Measurements from ENCODE around the gene ANKRD39.
"Not testable (repeated sequence)": the region's sequence is repeated elsewhere in the genome, so short reads cannot be mapped to it uniquely, and the experiment has no call there.

Gene ANKRD39

DNA sequence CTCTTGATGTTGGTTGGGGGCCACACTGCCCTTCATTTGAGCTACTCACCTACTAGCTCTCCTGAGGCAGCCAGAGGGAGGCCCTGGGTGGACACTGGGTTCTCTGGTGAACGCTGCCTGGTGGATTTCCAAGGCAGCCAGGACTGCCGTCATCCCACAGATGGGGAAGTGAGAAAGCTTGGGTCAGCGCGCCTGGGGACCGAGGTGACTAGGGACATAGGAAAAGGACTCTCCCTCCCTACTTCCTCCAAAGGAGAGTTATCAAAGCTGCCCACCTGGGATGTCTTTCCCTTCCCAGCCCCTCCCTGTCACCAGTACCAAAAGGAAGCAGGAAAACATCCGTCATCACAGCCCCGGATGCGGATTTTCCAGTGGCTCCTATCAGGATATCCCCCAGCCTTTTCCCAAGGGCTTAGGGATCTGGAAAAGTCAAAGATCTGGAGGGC, 15.9 kb upstream of the ANKRD39 start:
- DNase-seq, result peak in 12 of 56 donors; percentile 14 to 61 (median 45)

- no peak for DNase-seq
Measured at GRCh38 chr2:96872591-96873349, 15.0 kb upstream of the ANKRD39 start.

DNA sequence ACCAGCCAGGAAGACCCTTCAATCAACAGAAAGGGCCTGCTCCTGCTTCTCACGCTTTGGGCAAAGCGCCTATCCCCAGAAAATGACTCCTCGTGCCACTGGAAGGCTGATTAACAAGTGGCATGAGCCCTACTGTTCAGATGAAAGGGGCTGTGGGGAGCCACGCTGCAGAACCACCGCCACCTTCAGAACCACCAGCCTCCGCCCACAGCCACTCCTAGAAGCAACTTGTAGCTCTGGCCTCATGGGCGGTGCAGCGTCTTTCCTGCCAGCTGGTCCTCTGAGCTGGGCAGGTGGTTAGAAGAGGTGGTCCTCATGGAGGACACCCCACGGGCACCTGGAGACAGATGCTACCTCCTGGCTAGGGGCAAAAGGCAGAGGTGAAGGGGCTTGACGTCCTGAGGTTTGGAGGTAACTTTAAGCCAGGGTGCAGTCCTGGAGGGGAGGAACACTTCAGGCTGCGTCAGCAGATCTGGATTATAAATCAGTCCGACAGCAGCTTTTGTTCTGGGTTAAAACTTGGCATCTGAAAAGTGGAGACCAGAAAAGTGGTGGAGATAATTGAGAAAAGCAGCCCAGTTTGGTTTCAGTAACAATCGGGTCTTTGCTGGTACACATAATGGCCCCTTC, 12.9 kb upstream of the ANKRD39 start:
- DNase-seq, result peak in 23 of 56 donors; percentile 30 to 81 (median 59)

GRCh38 chr2:96869822-96870625, 12.2 kb upstream of the ANKRD39 start, which contains the start of gene SEMA4C:
SEMA4C (minus strand) TSS chr2:96870080; CDS start chr2:96867886, 2,194 bp downstream.
- peak in 45 of 56 donors; percentile 36 to 85 (median 67) for DNase-seq

DNA sequence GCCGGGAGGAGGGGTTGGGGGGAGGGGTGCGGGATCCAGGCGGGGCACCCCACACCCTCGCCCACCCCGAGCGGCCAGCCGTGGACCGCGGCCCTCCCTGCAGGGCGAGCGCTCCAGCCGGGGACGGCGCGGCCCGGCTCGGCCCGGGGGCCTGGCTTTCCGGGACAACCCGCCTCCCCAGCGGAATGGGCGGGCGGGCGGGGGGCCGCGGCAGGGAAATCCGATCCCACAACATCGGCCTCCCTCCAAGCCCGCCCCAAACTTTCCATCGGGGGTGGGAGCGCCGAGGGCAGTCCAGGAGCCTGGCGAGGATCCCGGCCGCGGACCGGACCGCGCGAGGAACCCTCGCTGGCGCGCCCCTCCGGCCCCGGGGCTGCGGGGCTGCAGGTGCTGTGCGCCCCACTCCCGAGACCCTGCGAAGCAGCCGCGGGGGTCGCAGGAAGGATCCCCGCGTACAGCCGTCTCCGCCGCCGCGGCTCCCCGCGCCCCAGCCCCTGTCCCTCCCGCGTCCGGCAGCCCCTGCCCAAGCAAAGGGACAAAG, 11.5 kb upstream of the ANKRD39 start:
- peak in 33 of 56 donors; percentile 27 to 84 (median 72) for DNase-seq

DNA sequence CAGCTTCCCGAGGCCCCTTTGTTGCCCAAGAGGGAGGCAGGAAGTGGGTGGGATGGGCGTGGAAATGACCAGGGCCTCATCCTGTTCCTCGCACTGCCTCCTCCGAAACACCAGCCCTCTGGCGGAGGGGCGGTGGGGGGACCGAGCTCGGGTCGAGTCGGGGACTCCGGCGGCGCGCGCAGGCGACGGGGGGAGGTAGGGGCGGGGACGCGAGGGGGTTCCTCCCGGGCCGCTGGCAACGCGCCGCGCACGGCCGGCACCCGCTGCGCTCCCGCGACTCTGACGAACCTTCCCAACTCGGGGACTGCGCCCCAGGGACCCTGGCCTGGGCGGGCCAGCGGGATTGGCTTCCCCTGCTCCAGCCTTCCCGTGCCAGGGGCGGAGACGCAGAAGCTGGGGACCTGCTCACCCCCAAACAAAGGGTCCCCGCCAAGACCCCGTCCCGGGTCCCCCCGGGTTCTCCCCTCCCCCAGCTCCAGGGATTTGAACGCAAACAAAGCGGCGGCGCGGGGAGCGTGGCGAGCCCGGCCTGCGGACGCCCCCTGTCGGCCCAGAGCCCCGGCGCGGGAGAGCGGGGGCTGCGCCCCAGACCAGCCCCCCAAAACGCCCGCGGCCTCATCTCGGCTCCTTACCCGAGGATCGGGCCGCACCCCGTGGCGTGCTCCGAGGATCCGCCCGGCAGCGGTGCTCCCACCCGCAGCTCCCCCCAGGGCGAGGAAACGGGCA, 10.9 kb upstream of the ANKRD39 start:
- peak in 43 of 56 donors; percentile 34 to 84 (median 72) for DNase-seq

- peak in 5 of 56 donors; percentile 15 to 59 (median 33) for DNase-seq
Measured at GRCh38 chr2:96867756-96868554, 10.1 kb upstream of the ANKRD39 start.

DNA sequence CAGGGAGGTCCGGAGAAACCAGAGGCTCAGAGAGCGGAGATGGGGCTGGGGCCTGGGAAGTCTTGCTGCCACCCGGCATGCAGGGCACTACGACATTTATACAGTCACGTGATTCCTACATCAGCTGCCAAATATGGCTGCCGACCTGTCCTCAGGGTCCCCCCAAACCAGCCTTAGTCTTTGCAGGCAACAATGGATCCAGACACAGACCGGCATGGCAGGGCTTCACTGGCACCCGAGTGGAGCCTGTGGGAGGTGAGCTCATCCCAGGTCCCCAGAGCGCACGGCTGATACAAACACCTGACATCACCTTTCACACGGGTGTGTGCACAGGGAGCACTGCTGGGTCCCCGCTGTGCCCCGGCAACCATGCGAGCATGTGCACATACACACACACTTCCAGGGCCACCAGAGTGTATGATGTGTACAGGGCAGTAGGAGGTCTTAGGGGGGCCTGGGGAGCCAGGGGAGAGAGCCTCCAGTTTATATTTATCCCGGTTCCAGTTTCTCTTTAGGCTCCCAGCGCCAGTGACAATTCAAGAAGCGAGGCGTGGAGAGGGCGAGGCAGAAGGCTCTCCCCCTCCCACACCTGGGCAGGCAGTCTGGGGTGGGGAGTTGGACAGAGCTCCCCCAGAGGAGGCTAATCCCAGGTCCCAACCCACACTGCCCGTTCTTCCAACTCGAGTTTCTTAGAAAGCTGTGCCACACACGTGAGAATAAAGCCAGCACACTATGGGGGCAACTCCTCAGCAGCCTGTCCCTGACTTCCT, 9.4 kb upstream of the ANKRD39 start:
- DNase-seq, result peak in 2 of 56 donors; percentile 27 to 41

- DNase-seq, result no peak
Measured at GRCh38 chr2:96866586-96866985, 8.8 kb upstream of the ANKRD39 start.

DNA sequence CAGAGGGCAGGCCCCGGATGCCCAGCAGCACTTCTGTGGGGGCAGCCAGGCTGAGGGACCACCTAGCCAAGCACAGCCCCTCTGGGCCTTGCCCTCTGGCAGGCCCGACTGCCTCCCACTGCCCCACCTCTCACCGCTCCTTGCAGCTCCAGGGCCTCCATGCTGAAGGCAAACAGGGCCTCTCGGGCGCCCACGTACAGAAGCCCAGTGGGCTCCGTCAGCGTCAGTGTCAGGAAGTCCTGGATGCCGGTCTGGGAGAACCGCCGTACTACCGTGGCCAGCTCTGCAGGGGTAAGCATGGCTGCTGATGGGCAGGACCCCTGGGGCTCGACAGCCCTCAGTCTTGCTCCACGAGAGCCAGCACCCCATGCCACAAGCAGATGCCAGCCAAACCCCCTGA, 8.3 kb upstream of the ANKRD39 start:
- no peak for DNase-seq

GRCh38 chr2:96865654-96866053, 7.8 kb upstream of the ANKRD39 start:
- DNase-seq, result no peak

DNA sequence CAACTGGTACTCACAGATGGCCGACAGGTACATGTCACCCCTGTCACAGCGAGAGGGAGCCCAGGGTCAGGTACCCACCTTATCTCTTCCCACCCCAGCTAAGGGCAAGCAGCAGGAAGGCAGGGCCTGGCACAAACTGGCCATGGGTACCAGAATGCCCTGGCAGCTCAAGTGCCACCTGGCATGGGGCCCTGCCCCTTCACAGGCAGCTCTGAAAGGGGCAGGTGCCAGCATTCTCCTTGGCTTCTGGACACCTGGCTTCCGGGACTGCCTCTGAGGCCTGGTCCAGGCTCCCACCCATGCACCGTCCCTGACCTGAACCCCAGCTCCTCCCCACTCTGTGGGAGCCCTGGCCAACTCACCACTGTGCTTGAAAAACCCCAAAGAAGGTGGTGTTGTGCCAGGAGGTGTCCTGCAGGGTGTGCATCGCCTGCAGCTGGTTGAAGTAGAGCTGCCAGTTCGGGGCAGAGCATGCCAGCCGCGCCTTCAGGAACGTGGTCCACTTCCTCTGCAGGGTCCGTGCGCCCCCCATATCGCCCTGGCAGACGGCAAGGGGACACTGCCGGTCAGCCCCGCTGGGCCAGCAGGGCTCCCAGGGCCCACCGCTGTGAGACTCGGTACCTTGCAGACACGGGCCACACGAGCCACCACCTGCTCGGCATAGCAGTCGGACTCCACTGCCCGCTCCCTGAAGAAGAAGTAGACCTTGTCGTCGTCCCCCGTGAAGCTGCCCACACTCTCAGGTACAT, 6.7 kb upstream of the ANKRD39 start:
- DNase-seq, result no peak

- DNase-seq, result no peak
Measured at GRCh38 chr2:96863575-96864342, 5.9 kb upstream of the ANKRD39 start.

DNA sequence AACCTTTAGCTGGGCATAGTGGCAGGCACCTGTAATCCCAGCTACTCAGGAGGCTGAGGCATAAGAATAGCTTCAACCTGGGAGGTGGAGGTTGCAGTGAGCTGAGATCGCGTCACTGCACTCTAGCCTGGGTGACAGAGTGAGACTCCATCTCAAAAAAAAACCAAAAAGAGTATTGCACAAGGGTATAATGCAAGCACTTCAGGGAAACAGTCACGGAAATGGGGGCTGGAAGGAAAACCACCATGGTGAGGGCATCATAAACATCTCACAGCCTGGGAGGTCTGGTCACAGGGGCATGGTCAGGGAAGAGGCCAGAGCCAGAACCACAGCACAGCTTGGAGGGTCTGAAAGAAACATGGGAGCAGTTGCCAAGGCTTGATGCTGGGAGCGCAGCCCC, 5.2 kb upstream of the ANKRD39 start:
- DNase-seq, result not testable (repeated sequence)

DNA sequence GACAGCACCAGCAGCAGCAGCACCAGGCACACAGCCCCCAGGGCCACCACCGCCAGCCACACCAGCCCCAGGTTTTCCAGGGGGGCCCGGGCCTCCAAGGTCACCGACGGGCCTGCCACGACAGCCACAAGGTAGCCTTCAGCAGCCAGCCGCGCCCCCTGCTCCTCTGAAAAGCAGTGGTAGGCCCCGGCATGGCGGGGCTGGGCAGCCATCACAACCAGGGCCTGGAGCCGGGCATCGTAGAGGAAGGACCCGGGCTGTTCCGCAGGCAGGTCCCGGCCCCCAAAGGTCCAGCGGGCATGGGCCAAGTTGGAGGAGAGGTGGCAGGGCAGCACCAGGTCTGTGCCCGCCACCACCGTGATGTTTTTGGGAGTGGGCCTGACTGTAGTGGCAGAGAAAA, 3.3 kb upstream of the ANKRD39 start:
- no peak for DNase-seq

DNA sequence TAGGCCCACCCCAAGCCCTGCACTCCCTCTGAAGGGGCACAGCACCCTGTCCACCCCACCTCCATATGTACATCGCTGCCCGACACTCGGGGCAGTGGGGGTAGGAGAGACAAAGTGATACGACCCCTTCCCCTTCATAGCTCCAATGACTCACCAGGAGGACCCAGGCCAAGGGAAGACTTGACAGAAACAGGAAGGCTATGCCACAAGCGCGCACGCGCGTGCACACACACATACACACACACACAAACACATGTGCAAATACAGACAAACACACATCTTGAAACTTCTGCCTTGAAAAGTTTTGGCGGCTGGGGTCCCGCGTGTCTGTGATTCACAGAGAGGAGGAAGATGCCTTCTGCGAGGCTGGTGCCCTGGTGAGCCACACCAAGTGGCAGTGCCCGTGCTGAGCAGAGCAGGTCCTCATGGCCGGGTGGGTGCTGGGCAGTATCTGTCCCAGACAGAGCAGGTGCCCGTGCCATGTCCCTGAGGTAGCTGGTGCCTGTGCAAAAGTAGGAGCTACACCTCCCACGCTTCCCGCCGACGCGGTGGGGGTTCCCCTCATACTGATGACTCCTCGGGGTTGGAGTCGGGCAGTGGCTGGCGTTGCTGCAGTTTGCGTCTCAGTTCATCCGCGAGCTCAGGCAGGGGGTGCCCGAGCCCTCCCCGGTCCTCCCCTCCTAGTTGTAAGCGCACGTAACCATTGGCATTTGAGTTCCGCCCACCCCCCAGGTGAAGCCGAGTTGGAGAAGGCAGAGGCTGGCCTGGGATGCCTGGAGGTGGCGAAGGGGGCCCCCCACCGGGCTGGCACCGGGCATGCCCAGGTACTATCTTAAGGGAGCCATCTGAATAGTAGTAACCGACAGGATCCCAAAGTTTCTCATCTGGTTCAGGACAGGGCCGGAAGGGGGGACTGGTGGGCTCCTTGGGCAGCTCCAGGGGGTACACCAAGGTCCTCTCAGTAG, 2.5 kb upstream of the ANKRD39 start:
- peak in 1 of 56 donors; percentile 41 for DNase-seq

All from amygdala (tissue), 56 donors.